Mesodermal cell (in vitro differentiated cells): Measurements from ENCODE around the gene CBX6.
"Not testable (repeated sequence)": the region's sequence is repeated elsewhere in the genome, so short reads cannot be mapped to it uniquely, and the experiment has no call there.

ENCODE experiments used
- H3K27ac ChIP-seq: 2 replicates; pipeline ENCODE4 v1.7.0; 2013; ENCODE audit warnings: mild to moderate bottlenecking, low read depth, low read length, moderate library complexity; ENCODE audit not compliant: severe bottlenecking
- H3K36me3 ChIP-seq: 2 replicates; pipeline ENCODE4 v1.7.1; 2013; ENCODE audit warnings: mild to moderate bottlenecking, low read length, moderate library complexity; ENCODE audit not compliant: control insufficient read depth, insufficient read depth
- H3K4me1 ChIP-seq: one replicate; pipeline ENCODE4 v1.7.1; 2013; ENCODE audit warnings: mild to moderate bottlenecking, low read length; ENCODE audit not compliant: insufficient read depth, control insufficient read depth, poor library complexity, severe bottlenecking
- H3K4me3 ChIP-seq: 2 replicates; pipeline ENCODE4 v1.7.0; 2013; ENCODE audit warnings: low read length, control low read depth, mild to moderate bottlenecking; ENCODE audit not compliant: insufficient read depth, poor library complexity, severe bottlenecking; ENCODE audit errors: extremely low read depth
- H3K9me3 ChIP-seq: 2 replicates; pipeline ENCODE4 v1.7.1; 2013; ENCODE audit warnings: mild to moderate bottlenecking, low read length, moderate library complexity; ENCODE audit not compliant: control insufficient read depth
- WGBS, 2 experiments: methylation state at CpG; one replicate each; pipeline ENCODE4 v1.1.5; 2013; ENCODE audit warnings: missing lambda C conversion rate in 2 of 2; ENCODE audit not compliant: insufficient coverage in 2 of 2; 5-methylcytosine and 5-hydroxymethylcytosine counted together

Gene CBX6

GRCh38 chr22:38860283-38861169, 11.5 kb downstream of the CBX6 start:
- no peak overlapping the region for H3K4me3 ChIP-seq
- no peaks in the 10 kb centered on the region for H3K4me1 ChIP-seq
- peaks cover 7% of the 10 kb centered on the region for H3K36me3 ChIP-seq
- no peak overlapping the region for H3K27ac ChIP-seq
- no peaks in the 10 kb centered on the region for H3K9me3 ChIP-seq
- WGBS, 2 experiments, result 68 to 75% methylated on average over 21 to 23 of the region's 23 CpGs

DNA sequence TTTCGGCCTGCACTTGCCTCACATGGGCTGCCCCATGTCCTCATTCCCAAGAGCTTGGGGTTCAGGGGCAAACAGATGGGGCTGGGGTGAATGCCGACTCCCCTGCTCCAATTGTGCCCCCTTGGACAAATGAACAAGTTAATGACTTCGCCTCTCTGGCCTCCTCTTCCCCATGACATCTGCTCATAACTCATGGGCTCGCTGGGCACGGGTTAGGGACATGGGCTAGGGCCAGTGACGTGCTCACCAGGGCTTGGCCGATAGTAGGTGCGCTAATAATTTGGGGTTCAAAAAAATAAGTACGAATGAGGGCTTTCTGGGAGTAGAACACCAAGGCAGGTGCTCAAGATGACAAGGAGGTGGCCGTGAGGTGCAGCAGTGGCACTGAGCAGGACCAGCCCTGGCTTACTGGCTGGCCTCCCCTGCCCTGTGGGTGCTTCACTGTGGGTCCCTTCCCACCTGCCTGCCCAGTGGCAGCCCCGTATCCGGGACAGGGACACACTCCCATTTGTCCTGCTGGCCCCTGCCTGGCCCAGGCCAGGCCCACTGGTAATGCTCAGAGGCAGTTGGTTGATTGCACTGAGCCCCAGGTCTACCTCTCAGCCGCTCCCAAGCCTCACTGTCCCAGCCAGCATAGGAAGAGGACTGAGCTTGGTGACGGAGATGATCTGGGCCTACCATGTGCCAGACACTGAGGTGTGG, 12.3 kb downstream of the CBX6 start:
- 90 to 95% methylated on average over 14 of the region's 14 CpGs for WGBS, 2 experiments

GRCh38 chr22:38858492-38858891, 13.5 kb downstream of the CBX6 start:
- WGBS, 2 experiments, result 35 to 56% methylated on average over 7 to 9 of the region's 9 CpGs
- no peak overlapping the region for H3K4me3 ChIP-seq
- H3K9me3 ChIP-seq, result no peaks in the 10 kb centered on the region
- H3K4me1 ChIP-seq, result no peaks in the 10 kb centered on the region
- no peaks in the 10 kb centered on the region for H3K36me3 ChIP-seq
- H3K27ac ChIP-seq, result no peak overlapping the region

More for the DNA sequence above, 12.3 kb downstream of the CBX6 start:
- H3K27ac ChIP-seq, result no peak overlapping the region
- no peaks in the 10 kb centered on the region for H3K4me1 ChIP-seq
- H3K9me3 ChIP-seq, result no peaks in the 10 kb centered on the region
- H3K4me3 ChIP-seq, result no peak overlapping the region
- no peaks in the 10 kb centered on the region for H3K36me3 ChIP-seq

DNA sequence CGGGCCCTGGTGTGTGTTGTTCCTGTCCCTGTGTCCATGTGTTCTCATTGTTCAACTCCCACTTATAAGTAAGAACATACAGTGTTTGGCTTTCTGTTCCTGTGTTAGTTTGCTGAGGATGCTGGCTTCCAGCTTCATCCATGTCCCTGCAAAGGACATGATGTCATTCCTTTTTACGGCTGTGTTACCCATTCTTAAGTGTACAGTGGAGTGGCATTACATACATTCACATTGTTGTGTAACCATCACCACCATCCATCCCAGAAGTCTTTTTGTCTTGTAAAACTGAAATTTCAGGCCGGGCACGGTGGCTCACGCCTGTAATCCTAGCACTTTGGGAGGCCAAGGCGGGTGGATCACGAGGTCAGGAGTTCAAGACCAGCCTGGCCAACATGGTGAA, 17.5 kb downstream of the CBX6 start:
- WGBS, 2 experiments, result 80 to 100% methylated on average over 2 of the region's 7 CpGs
- H3K4me3 ChIP-seq, H3K36me3 ChIP-seq: not testable (repeated sequence)

GRCh38 chr22:38853883-38854282, 18.1 kb downstream of the CBX6 start:
- H3K4me1 ChIP-seq, H3K9me3 ChIP-seq, H3K4me3 ChIP-seq, H3K27ac ChIP-seq, H3K36me3 ChIP-seq: not testable (repeated sequence)
- 59 to 63% methylated on average over 2 of the region's 5 CpGs for WGBS, 2 experiments

More for the DNA sequence above, 17.5 kb downstream of the CBX6 start:
- not testable (repeated sequence) for H3K4me1 ChIP-seq, H3K27ac ChIP-seq, H3K9me3 ChIP-seq

GRCh38 chr22:38853196-38853651, 18.8 kb downstream of the CBX6 start:
- Histone ChIP-seq H3K36me3 (no peaks in the 10 kb centered on the region), H3K4me3 (no peak overlapping the region), H3K27ac (no peak overlapping the region), H3K9me3 (no peaks in the 10 kb centered on the region), H3K4me1 (no peaks in the 10 kb centered on the region)
- 56 to 68% methylated on average over 8 to 9 of the region's 9 CpGs for WGBS, 2 experiments

GRCh38 chr22:38852522-38852921, 19.5 kb downstream of the CBX6 start:
- Histone ChIP-seq H3K36me3 (no peaks in the 10 kb centered on the region), H3K4me1 (no peaks in the 10 kb centered on the region), H3K9me3 (no peaks in the 10 kb centered on the region), H3K27ac (no peak overlapping the region), H3K4me3 (no peak overlapping the region)
- 80 to 86% methylated on average over 1 of the region's 1 CpG for WGBS, 2 experiments

DNA sequence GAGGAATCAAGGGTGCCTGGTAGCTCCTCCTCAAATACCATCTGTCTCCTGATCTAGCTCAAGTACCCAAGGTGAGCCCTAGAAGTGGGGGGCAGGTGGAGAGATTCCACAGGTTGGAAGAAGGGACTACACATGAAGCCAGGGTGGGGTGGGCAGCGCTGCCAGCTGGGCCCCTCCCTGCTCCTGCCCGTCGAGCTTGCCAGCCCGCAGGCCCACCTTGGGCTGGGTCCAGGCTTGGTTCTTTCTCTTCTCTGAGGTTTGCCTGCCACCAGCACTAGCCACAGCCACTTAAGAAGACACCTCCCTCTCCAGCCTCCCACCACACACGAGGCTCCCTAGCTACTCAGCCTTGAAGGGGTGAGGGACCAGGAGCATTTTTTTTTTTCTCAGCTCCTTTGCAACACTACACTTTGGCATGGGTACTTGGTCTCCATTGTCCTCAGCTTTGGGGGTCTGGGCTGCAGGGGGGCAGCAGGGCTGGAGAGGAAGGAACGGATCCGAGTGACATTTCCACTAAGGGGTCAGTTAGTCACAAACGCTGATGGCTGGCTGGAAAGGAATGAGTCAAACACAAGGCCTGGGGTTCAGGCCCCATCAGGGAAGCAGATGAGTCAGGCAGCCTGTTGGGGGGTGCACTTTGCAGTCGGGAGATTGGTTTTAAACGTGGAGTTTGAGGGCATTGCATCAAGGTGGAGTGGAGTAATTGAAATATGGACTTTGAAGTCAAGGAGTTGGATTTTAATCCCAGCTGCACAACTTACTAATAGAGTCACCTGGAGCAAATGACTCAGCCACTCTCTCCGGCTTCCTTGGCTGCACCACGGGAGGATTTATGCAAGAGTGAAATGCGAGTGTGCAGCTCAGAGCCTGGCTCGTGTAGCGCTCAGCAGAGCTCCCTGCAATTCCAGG, 20.8 kb downstream of the CBX6 start:
- no peaks in the 10 kb centered on the region for H3K4me1 ChIP-seq
- WGBS, 2 experiments, result 57 to 68% methylated on average over 10 to 14 of the region's 15 CpGs
- no peaks in the 10 kb centered on the region for H3K9me3 ChIP-seq
- H3K36me3 ChIP-seq, result no peaks in the 10 kb centered on the region
- H3K27ac ChIP-seq, result no peak overlapping the region
- no peak overlapping the region for H3K4me3 ChIP-seq

GRCh38 chr22:38850399-38850798, 21.6 kb downstream of the CBX6 start:
- H3K9me3 ChIP-seq, result no peaks in the 10 kb centered on the region
- 100% methylated on average over 1 of the region's 2 CpGs; no CpG with 5 or more reads in 1 of the 2 experiments for WGBS, 2 experiments
- no peaks in the 10 kb centered on the region for H3K36me3 ChIP-seq
- no peaks in the 10 kb centered on the region for H3K4me1 ChIP-seq
- H3K4me3 ChIP-seq, result no peak overlapping the region
- no peak overlapping the region for H3K27ac ChIP-seq

GRCh38 chr22:38849811-38850210, 22.2 kb downstream of the CBX6 start:
- Histone ChIP-seq H3K4me3 (no peak overlapping the region), H3K9me3 (no peaks in the 10 kb centered on the region), H3K36me3 (no peaks in the 10 kb centered on the region), H3K27ac (no peak overlapping the region), H3K4me1 (peaks cover under 1% of the 10 kb centered on the region)
- 75 to 80% methylated on average over 5 to 6 of the region's 6 CpGs for WGBS, 2 experiments
